B cell (primary cell): ENCODE data around the gene DOCK3. TPM values are rescaled to one million over a fixed set of nuclear protein-coding genes. Genes with fewer than 3 reads are reported as not detected.
"Not testable (repeated sequence)": the region's sequence is repeated elsewhere in the genome, so short reads cannot be mapped to it uniquely, and the experiment has no call there.

Experiments
- ATAC-seq: fragments of 200-7000 bp; cut with Tn5 transposase; one replicate; pipeline ENCODE4 v1.10.0; 2021; ENCODE audit warnings: low read depth, mild to moderate bottlenecking, moderate number of reproducible peaks, moderate library complexity
- CTCF ChIA-PET: fragments of 350-600 bp; sonication (Branson Sonifier 250); formaldehyde crosslinking; loops from one replicate; lab custom pipeline; 2021; ENCODE audit warnings: antibody characterized with exemption, inconsistent platforms; lab: Charles Lee
- POLR2A ChIA-PET: fragments of 350-600 bp; sonication (Branson Sonifier 250); formaldehyde crosslinking; loops from one replicate; lab custom pipeline; 2021; ENCODE audit warnings: antibody characterized with exemption; lab: Charles Lee
- DNase-seq: peaks from one replicate; pipeline ENCODE4 v3.0.0; 2013
- H2AFZ ChIP-seq: 2 replicates; pipeline ENCODE4 v1.6.1; 2012; ENCODE audit warnings: mild to moderate bottlenecking, low read depth, low read length; ENCODE audit not compliant: insufficient read depth, poor library complexity, severe bottlenecking
- H3K27ac ChIP-seq, 2 donors: 1 replicate in 1 of 2; 2 replicates in 1 of 2; pipeline ENCODE4 v1.5.1; 2012 to 2013; ENCODE audit warnings: low read length in 2 of 2, mild to moderate bottlenecking in 2 of 2, moderate library complexity in 1 of 2
- H3K27me3 ChIP-seq, 4 experiments: fragments of 200-600 bp in 1 of 4; sonication (generic) in 1 of 4; replicated peaks in 1 of 4; 1 replicate in 2 of 4; 2 replicates in 2 of 4; pipeline versions ENCODE4 v1.6.1 to v1.7.0; 2013 to 2016; ENCODE audit warnings: low read length in 3 of 4, mild to moderate bottlenecking in 2 of 4, mixed read lengths in 1 of 4, moderate library complexity in 1 of 4; ENCODE audit not compliant: insufficient read depth in 4 of 4, control insufficient read depth in 3 of 4; ENCODE audit errors: control extremely low read depth in 1 of 4
- H3K36me3 ChIP-seq, 2 experiments: replicated peaks in 1 of 2; 1 replicate in 1 of 2; 2 replicates in 1 of 2; pipeline versions ENCODE4 v1.6.1 to v1.7.1; 2013; ENCODE audit warnings: low read length in 1 of 2; ENCODE audit not compliant: insufficient read depth in 2 of 2, control insufficient read depth in 1 of 2; ENCODE audit errors: control extremely low read depth in 1 of 2, extremely low read depth in 1 of 2
- H3K4me1 ChIP-seq, 2 donors: fragments of 200-600 bp in 1 of 2; sonication (generic) in 1 of 2; 1 replicate in 1 of 2; 2 replicates in 1 of 2; pipeline versions ENCODE4 v1.5.1 to v1.6.1; 2013 to 2017; ENCODE audit warnings: low read length in 2 of 2; ENCODE audit not compliant: control insufficient read depth in 2 of 2, insufficient read depth in 2 of 2
- H3K4me2 ChIP-seq: replicated peaks from 2 replicates; pipeline ENCODE3; 2012; ENCODE audit warnings: mild to moderate bottlenecking, low read depth, low read length; ENCODE audit not compliant: poor library complexity, severe bottlenecking
- H3K4me3 ChIP-seq, 5 experiments: fragments of 200-600 bp in 1 of 5; sonication (generic) in 1 of 5; 1 replicate in 3 of 5; 2 replicates in 2 of 5; pipeline versions ENCODE4 v1.5.1 to v1.7.0; 2011 to 2016; ENCODE audit warnings: low read length in 4 of 5, mild to moderate bottlenecking in 4 of 5, low read depth in 2 of 5, control low read depth in 1 of 5, moderate library complexity in 1 of 5; ENCODE audit not compliant: insufficient read depth in 1 of 5; ENCODE audit errors: control extremely low read depth in 1 of 5, extremely low read depth in 1 of 5
- H3K79me2 ChIP-seq: fragments of 200-600 bp; sonication (generic); one replicate; pipeline ENCODE4 v1.6.0; 2016; ENCODE audit warnings: low read length; ENCODE audit not compliant: control insufficient read depth, insufficient read depth
- H3K9ac ChIP-seq: fragments of 200-600 bp; sonication (generic); 2 replicates; pipeline ENCODE4 v1.6.1; 2017; ENCODE audit warnings: mild to moderate bottlenecking, low read length, moderate library complexity
- H3K9me3 ChIP-seq, 3 donors: one replicate each; pipeline versions ENCODE4 v1.6.1 to v1.7.1; 2013; ENCODE audit warnings: low read length in 2 of 3; ENCODE audit not compliant: control insufficient read depth in 2 of 3, insufficient read depth in 1 of 3; ENCODE audit errors: control extremely low read depth in 1 of 3
- H4K20me1 ChIP-seq: 2 replicates; pipeline ENCODE4 v1.6.0; 2012; ENCODE audit warnings: mild to moderate bottlenecking, low read length; ENCODE audit not compliant: insufficient read depth, control insufficient read depth, poor library complexity, severe bottlenecking
- H3K27ac Mint-ChIP-seq: one replicate; pipeline ENCODE4 v1.8.0; 2021; ENCODE audit warnings: mixed read lengths
- H3K27me3 Mint-ChIP-seq: one replicate; pipeline ENCODE4 v1.8.0; 2021; ENCODE audit warnings: mixed read lengths
- H3K4me1 Mint-ChIP-seq: one replicate; pipeline ENCODE4 v1.8.0; 2021; ENCODE audit warnings: mixed read lengths
- H3K4me3 Mint-ChIP-seq: one replicate; pipeline ENCODE4 v1.8.0; 2021; ENCODE audit warnings: mixed read lengths
- H3K9me3 Mint-ChIP-seq: one replicate; pipeline ENCODE4 v1.8.0; 2022; ENCODE audit warnings: mixed read lengths; ENCODE audit not compliant: insufficient read depth
- EZH2 ChIP-seq: IDR thresholded peaks from 2 replicates; pipeline ENCODE4 v1.6.1; 2012; ENCODE audit warnings: borderline replicate concordance, low read depth, mild to moderate bottlenecking, moderate library complexity, low read length; ENCODE audit not compliant: insufficient read depth, poor library complexity, severe bottlenecking
- WGBS: methylation state at CpG from one replicate; pipeline ENCODE4 v1.1.5; 2013; ENCODE audit warnings: missing lambda C conversion rate; ENCODE audit not compliant: insufficient coverage; 5-methylcytosine and 5-hydroxymethylcytosine counted together
- intact Hi-C: fragments of 100-400 bp; cut with micrococcal nuclease; formaldehyde crosslinking; loops from one replicate; pipeline ENCODE4 v1.10.0; 2022
- polyA plus RNA-seq: library from polyadenylated mRNA; depleted of rRNA; stranded (reverse); fragments of >200 nt; gene quantifications from 2 replicates; pipeline ENCODE4 v1.2.3, GENCODE V29; 2012
- total RNA-seq, 2 donors: library from RNA; stranded (reverse); fragments of 120-200 nt in 1 of 2; gene quantifications; 1 replicate in 1 of 2; 2 replicates in 1 of 2; pipeline versions ENCODE4 v1.2.3 to v1.2.4, GENCODE V29; 2013 to 2022
- TF ChIP-seq, protein P1 (sequence below): fragments of 200-600 bp; IDR thresholded peaks from one replicate; pipeline ENCODE4 v1.8.0; 2022; ENCODE audit warnings: antibody characterized with exemption, mild to moderate bottlenecking

DOCK3 gene
- total and polyA plus RNA-seq, 2 donors (not counting 1 experiment from before 2014, with no cell fraction given), result 0.06 to 0.30 TPM

DNA sequence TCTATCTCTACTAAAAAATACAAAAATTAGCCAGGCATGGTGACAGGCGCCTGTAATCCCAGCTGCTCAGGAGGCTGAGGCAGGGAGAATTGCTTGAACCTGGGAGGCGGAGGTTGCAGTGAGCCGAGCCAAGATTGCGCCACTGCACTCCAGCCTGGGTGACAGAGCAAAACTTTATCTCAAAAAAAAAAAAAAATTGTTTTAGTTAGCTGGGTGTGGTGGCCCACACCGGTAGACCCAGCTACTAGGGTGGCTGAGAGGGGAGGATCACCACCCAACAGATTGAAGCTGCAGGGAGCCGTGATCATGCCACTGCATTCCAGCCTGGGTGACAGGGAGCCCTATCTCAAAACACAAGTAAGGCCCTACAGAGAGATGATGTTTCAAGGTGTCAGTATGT, 712.6 kb downstream of the DOCK3 start:
- not testable (repeated sequence) for DNase-seq, H3K9me3 ChIP-seq, H3K4me3 Mint-ChIP-seq, H3K27me3 ChIP-seq, ATAC-seq, H3K9ac ChIP-seq, H3K27ac Mint-ChIP-seq, H3K4me3 ChIP-seq, H3K27ac ChIP-seq, H3K27me3 Mint-ChIP-seq, H2AFZ ChIP-seq, H3K4me2 ChIP-seq, H3K9me3 Mint-ChIP-seq
- H3K4me1 ChIP-seq, result peaks cover 36 to 45% of the 10 kb centered on the region in 2 donors
- CTCF ChIA-PET, result interaction anchor here (0.8 to 8.6 kb wide), 5 partner anchors 9 to 773 kb away, joined by 3 to 67 read pairs (median 18); partner anchors contain the start of genes CISH, DCAF1 and MAPKAPK3
- peaks cover 0 to 21% of the 10 kb centered on the region in 2 experiments for H3K36me3 ChIP-seq
- H3K4me1 Mint-ChIP-seq, result peaks cover 55% of the 10 kb centered on the region
- no CpG with 5 or more reads among the region's 6 CpGs for WGBS
- H3K79me2 ChIP-seq, result peaks cover 48% of the 10 kb centered on the region
- POLR2A ChIA-PET, result interaction anchor here (0.6 kb wide), 1 partner anchor 113 kb away, joined by 6 read pairs; the partner anchor contains the start of gene DCAF1
- intact Hi-C loops, result loop anchor here (5.0 to 10.0 kb wide), 2 partner anchors 555 to 1092 kb away; partner anchors contain the start of genes HYAL3, IFRD2, NAA80 and PARP3
- H4K20me1 ChIP-seq, result peaks cover 12% of the 10 kb centered on the region

DNA sequence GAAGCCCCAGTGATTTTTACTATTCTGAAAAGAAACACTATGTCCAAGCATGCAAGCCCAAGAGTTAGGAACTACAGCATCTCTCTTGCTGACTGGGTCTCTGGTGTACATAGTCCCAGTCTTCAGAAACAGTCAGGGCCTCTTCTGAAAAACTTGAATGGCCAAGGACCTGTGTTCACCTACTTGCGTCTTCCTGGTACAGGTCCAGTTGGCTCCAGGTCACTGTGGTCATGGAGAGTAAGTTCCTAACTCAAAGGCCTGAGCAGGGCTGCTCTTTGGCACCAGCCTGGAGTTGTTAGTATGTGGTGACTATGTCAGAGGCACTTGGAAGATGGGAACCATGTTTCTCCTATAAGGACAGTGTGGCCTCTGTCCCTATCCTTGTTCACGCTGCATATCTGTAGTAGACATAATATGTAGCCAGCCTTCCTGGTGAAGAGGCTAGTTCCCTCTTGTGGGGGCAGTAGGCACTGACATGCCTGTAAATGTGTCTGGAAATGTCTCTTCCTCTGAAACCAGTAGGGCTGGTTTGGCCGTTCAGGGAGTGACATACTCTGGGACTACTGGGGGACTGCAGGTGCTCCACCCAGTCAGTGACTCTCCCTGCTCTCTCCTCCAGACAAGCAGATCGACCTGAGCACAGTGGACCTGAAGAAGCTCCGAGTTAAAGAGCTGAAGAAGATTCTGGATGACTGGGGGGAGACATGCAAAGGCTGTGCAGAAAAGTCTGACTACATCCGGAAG, 713.7 kb downstream of the DOCK3 start:
- H3K4me1 ChIP-seq, result peaks cover 39 to 50% of the 10 kb centered on the region in 2 donors
- no peak for TF ChIP-seq EZH2
- TF ChIP-seq, protein P1, sequence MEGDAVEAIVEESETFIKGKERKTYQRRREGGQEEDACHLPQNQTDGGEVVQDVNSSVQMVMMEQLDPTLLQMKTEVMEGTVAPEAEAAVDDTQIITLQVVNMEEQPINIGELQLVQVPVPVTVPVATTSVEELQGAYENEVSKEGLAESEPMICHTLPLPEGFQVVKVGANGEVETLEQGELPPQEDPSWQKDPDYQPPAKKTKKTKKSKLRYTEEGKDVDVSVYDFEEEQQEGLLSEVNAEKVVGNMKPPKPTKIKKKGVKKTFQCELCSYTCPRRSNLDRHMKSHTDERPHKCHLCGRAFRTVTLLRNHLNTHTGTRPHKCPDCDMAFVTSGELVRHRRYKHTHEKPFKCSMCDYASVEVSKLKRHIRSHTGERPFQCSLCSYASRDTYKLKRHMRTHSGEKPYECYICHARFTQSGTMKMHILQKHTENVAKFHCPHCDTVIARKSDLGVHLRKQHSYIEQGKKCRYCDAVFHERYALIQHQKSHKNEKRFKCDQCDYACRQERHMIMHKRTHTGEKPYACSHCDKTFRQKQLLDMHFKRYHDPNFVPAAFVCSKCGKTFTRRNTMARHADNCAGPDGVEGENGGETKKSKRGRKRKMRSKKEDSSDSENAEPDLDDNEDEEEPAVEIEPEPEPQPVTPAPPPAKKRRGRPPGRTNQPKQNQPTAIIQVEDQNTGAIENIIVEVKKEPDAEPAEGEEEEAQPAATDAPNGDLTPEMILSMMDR, result no peak
- Mint-ChIP-seq H3K27ac (peak overlapping the region; percentile 26), H3K27me3 (no peaks in the 10 kb centered on the region), H3K9me3 (no peaks in the 10 kb centered on the region), H3K4me1 (peaks cover 64% of the 10 kb centered on the region), H3K4me3 (no peak overlapping the region)
- no peak overlapping the region for H2AFZ ChIP-seq
- 91% methylated on average over 5 of the region's 6 CpGs for WGBS
- ChIA-PET CTCF (interaction anchor here (0.6 to 8.6 kb wide), 8 partner anchors 10 to 774 kb away, joined by 3 to 67 read pairs (median 15); partner anchors contain the start of genes CISH, DCAF1 and MAPKAPK3), POLR2A (interaction anchor here (0.7 kb wide), 1 partner anchor 773 kb away, joined by 3 read pairs; no protein-coding TSS in a partner anchor)
- peaks cover 24% of the 10 kb centered on the region for H4K20me1 ChIP-seq
- DNase-seq (peak; percentile 23), ATAC-seq (no peak)
- no peaks in the 10 kb centered on the region for H3K9me3 ChIP-seq
- H3K9ac ChIP-seq, result no peak overlapping the region
- no peak overlapping the region for H3K4me3 ChIP-seq
- peaks cover 0 to 33% of the 10 kb centered on the region in 2 experiments for H3K36me3 ChIP-seq
- no peak overlapping the region for H3K27ac ChIP-seq
- intact Hi-C loops, result loop anchor here (1.0 to 10.0 kb wide), 3 partner anchors 554 to 1094 kb away; partner anchors contain the start of genes HYAL3, IFRD2, NAA80 and PARP3
- H3K27me3 ChIP-seq, result no peaks in the 10 kb centered on the region
- peaks cover 56% of the 10 kb centered on the region for H3K79me2 ChIP-seq
- H3K4me2 ChIP-seq, result no peak overlapping the region
